NCI-H1930 (cell line): ENCODE measurements around the gene HS6ST3.

ENCODE experiments used
- DNase-seq, 2 experiments: peaks; one replicate each; lab custom pipeline; 2025; lab: John Stamatoyannopoulos, UW

HS6ST3 gene

DNA sequence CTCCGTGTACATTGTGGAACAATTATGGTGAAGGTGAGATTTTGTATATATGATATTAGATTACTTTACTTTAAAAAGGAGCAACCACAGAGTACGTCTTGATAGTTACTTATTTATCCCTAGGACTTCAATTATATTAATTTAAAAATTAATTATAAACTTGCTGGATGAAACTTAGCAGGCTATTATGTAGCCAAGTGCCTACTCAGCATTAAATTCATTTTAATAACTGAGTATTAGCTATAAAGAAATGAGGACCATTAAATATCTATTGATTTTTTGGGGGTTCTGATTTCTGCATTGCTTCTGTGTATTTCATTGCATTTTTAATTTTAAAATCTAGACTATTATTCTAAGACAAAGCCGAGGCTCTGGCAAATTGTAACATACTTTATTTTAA lies 109.4 kb downstream of the HS6ST3 start:
- no peak for DNase-seq

DNA sequence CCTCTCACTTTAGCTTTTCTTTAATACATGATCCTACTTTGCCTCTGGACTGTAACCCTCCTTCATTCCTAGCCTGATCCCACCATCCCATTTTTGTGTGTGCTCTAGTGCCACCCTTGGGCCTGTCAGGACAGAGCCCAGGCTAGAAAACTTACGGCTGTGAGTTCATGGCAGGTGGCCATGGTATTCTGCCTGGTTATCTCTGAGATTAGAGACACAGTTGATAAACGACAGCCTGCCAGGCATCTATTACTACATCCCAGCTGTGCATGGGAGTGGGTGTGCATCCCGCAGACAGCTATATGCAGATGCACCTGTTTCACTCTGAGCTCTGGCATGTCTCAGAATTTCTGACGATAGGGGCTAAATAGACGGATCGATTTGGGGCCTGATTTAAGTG lies 110.9 kb downstream of the HS6ST3 start:
- DNase-seq, result no peak

DNA sequence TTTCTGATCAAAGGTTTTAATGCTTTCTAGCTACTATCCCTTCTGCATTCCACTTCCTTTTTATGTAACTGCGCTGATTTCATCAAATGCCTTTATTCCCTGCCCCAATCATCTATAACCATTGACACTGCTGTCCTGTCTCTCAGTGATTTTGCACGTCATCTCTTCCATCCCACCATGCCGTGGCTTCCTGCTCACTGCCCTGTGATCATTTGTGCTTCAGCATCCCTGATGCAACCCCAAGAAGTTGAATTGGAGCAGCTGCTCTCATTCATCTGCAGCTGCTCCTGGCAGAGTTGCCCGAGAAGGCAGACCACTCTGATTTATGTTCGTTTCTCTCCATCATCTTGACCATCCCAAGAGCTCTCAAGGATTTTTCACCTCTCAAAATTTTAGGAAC lies 112.4 kb downstream of the HS6ST3 start:
- DNase-seq, result no peak

DNA sequence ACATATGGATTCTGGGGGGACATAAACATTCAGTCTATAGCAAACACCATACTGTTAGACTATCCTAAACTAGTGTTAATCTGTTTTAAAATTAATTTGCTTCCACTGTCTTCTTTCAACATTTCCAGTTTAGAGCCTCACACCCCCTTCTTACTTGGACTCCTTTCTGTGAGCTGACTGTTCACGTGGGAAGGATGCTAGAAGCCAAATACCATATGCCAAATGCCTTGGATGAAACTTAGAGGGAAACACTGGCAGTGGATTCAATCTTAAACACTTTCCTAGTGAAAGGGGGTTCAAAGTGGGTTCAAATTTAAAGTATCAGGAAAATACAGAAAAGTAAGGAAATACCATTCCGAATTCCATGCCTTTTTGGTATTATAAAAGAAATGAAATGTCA lies 113.6 kb downstream of the HS6ST3 start:
- DNase-seq, result no peak

DNA sequence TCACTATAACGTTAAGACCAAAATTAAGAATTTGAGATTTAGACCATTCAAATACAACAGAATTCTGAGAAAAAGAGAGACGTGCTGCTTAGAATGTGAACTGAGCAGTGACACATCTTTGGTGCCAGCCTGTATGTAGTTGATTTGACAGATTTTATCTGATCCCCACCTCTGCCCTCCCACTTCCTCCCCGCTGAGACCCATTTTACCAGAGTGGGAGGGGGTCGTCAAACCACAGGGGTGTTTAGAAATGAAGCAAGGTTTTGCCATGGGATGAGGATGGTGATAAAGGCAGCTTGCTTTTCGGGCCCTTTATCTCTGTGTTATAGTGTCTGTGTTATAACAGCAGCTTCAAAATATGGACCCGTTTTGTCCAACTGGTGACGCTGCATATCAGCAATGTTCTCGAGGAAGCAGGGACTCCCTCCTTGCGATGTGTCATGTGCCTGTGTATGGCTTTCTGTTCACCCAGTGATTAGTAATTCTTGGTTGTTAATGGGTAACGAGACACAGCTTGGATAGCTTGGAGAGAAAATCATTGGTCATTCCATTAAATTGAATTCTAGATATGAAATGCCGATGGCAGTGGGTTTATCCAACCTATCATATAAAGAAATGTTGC lies 125.0 kb downstream of the HS6ST3 start:
- DNase-seq, result no peak

DNA sequence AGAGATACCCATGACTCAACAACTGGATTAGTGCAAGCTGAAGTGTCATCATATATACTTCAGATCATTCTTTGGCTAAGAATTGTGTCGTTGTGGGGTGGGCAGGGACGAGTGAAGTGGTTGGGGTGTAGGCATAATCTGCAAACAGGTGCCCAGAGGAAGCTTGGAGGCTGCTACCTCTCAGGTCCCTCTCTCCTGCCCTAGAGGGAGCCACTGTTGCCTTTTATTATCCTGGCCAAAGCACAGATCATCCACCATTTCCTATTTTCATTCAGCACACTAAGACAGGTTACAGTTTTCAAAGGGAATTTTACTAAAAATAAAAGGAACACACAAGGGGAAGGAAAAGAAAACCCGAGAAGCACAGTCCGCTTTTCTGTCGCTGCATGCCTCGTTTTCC lies 126.6 kb downstream of the HS6ST3 start:
- DNase-seq, result no peak

DNA sequence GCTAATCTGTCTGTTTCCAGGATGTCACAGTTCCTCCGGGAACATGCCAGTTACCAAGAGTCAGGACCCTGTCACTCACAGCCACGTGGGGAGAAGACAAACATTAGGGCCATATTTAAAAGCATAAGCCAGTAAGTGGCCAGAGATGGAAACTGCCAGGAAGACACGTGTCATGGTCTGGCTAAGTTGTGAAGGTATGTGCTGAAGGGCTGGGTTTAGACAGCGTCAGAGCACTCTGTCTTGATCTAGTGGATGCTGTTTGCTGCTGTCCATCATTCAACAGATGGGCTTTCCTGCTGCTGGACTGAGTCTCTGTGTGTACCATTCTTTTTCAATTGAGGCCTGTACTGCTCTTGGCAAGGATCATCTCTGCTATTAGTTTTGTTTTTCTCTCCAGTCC lies 128.6 kb downstream of the HS6ST3 start:
- DNase-seq, result no peak

DNA sequence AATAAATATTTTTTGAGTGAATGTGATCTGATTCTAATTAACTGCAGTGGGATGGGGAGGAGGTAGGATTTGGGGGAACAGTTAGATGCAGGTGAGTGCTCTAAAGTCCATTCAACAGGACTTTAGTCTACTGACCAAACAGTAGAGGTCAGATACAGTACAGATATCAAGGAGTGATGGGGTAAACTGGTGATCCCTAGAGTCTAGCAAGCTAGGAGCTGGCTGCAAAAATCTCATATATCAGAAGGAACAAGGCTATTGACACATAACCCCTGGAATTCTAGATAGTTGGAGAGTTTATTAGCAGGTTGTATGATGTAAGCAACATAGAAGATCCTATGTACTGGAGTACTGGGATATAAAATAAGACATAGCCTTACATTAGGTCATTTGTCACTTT lies 131.6 kb downstream of the HS6ST3 start:
- no peak for DNase-seq

DNA sequence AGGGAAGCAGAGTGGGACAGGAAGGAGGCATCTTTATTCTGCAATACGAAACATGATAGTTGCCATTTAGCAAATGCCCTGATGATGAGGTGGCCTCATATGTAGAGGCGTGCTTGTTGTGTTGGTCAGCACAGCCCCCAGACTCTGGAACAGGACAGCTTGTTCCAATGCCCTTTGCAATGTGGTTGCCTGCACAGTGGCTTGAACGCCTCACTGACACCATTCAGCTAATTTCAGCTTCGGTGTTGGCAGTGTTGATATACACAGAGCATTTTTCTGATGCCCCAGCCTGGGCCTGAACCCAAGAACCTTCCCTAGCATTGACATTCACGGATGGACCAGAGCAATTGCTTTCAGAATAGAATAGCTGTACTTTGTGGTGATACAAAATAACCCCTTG lies 133.3 kb downstream of the HS6ST3 start:
- DNase-seq, result no peak

DNA sequence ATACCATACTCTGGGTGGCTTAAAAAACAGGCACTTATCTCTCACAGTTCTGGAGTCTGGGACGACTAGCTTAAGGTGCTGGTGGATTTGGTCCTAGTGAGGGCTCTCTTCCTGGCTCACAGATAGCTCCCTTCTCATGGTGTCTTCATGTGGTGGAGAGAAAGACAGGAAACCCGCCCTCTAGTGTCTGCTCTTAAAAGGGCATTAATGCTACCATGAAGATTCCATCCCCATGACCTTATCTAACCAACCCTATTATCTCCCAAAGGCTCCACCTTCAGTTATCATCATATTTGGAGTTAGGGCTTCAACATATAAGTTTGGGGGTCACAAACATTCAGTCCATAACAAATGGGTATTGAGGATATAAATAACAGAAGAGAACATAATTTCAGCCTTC lies 139.4 kb downstream of the HS6ST3 start:
- DNase-seq, result peak in 1 of 2 experiments; percentile 5

DNA sequence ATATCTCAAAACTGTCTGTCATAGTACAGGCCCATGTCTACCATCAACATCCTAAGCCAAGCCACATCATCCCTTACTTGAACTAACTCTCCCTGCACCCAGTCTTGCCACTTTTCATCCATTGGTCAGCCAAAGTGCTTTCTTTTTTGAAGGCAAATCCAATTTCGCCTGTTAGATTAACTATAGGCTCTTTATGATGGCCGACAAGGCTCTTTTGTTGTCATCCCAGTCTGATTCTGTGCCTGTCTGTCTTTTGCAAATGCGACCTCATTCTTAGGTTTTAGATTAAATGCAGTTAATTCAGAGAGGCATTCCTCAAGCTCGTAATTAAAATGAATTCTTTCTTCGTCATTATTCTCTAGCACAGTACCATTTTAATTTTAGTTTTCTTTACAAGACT lies 148.3 kb downstream of the HS6ST3 start:
- DNase-seq, result no peak

DNA sequence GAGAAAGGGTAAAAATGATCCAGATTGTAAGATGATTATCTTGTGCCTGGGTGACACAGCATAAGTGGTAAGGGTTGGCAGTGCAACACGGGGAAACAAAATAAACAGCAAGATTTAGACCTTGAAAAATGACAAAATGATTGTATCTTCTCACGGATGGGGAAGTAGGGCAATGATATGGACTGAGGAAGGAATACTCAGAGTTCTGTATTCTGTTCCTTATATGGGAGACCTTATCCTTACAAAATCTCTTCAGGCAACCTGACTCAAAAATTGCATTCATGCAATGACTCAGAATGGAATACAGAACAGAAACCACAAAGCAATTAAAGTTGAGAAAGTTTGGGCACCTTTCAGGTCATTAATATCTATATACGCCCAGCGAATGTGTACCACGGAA lies 149.0 kb downstream of the HS6ST3 start:
- peak in 1 of 2 experiments; percentile 52 for DNase-seq

DNA sequence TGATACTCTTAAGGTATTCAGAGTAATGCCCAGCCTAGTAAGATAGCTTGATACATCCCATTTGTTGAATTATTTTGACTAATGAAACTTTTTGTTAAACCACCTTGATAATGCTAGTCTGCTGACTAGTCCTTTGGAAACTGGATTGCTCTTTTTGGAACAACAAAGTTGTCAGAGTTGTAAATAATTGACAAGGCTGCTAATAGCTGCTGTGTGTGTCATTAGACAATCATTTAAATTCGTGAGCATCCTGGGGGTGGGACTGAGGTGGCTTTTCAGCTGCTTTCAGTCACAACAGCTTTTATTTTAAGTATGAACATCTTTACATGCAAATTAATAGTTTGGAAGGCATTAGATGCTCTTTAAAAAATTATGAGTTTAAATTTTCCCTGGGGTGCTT lies 153.5 kb downstream of the HS6ST3 start:
- no peak for DNase-seq

DNA sequence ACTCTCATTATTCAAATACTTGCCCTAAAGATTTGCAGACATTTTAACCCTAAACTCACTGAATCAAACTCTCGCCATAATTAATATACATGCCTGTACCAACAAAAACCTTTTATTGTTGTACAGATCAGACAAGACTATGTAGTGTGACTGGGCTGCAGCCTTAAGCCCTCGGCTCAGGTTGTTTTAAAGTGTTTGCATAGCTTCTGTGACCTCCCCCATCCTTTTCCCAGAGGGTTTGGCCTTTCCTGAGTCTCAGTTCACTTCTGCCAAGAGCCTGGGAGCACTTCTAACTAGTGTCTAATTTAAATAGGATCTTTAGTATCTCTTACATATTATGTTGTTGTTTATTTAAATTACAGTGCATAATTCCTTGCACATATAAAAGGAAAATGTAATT lies 158.2 kb downstream of the HS6ST3 start:
- DNase-seq, result no peak

DNA sequence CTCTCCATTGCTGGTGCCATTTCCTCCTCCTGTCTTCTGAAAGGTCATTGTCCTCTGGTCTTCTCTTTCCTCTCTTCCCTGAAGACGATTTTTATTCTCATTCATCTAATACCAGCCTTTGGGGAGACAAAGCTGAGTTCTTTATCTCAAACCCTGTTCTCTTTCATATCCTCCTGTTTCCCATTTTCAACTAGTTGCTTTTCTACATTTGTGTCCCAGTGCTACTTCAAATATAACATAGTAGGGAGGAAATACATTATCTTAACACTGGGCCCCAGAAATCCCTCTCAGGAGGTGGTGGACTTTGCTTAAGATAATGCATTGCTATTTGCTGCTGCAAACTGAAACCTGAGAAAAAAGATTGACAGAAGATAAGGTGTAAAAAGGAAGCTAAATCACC lies 159.1 kb downstream of the HS6ST3 start:
- no peak for DNase-seq

DNA sequence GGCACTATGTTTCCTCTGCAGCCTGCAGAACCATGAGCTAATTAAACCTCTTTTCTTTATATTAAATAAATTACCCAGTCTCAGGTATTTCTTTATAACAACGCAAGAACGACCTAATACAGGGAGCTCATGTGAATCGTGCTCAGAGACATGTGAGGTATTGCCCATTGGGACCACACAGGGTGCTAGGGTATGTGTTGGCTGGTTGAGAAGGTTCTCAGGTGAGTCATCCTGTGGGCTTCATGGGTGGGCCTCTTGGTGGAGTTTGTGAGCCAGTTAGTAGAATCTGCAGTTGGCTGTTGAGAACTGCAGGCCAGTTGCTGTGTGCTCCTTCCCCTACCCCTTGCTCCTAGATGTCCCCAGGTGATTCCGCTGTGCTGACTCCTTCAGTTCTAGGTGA lies 163.0 kb downstream of the HS6ST3 start:
- no peak for DNase-seq

DNA sequence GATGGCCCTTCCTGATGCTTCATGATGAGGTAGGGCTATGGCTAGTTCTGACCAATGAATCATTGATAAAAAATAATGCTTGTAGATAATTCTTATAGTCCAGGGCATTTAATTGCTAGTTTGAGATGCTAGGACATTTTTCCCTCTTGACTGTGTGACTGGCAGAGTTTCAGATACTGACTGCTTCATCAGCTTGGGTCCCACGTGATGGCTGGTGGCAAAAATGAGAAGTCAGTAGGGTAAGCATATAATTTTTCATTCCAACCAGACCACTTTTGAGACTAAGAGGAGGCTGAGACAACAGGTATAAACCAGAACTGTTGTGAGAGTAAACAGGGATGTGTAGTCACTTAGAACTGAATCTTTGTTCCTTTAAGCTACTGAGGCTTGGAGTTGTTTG lies 183.3 kb downstream of the HS6ST3 start:
- DNase-seq, result no peak

DNA sequence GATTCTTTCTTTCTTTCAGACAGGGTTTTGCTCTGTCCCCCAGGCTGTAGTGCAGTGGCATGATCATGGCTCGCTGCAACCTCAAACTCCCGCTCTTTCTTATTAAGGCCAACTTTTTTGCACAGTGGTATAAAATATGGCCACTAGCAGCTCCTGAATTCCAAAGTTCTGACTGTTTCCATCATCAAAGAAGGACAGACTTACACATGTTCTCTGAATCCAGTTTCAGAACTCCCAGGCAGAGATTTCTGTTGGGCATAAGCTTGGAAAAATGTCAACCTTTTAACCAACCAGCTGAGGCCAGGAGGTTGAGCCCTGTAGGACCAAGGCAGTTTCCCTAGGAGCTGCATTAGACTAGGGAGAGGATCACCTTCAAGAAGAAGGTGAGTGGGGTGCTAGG lies 184.1 kb downstream of the HS6ST3 start:
- no peak for DNase-seq

DNA sequence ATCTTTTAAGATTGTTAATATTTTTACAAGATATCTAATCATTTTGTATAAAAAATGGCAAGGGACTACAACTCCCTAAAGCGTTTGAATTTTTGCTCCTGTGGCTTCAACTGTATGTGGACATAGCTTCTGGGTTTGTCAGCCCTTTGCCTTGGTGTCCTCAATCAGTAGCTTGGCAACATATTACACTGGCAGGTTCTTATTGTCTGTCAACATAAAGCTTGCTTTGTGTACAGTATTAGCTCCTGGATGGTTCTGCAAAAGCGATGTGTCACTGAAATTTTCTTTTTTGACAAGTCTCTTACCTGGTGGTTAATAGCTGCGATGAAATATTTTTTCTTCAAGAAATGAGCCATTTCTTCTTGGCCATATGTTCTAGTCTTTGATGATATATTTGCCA lies 190.0 kb downstream of the HS6ST3 start:
- DNase-seq, result peak; percentile 12 to 64

DNA sequence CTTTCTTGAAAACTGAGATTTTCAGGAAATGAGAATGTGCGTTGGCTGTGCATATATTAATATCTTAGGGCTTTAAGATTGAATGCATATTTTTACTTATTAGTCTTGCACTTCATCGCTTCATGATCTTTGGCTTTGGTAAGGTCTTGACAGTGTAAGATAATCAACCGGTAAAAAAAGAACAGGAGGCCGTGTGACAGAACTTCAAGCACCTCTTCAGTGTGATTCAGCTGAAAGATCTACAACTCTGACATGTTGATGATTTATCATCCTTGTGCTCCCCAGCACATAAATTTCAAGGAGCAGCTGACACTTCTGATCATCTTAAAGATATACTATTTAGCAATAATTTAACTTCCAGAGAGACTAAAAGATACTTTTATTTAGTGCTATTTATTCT lies 195.1 kb downstream of the HS6ST3 start:
- DNase-seq, result no peak

DNA sequence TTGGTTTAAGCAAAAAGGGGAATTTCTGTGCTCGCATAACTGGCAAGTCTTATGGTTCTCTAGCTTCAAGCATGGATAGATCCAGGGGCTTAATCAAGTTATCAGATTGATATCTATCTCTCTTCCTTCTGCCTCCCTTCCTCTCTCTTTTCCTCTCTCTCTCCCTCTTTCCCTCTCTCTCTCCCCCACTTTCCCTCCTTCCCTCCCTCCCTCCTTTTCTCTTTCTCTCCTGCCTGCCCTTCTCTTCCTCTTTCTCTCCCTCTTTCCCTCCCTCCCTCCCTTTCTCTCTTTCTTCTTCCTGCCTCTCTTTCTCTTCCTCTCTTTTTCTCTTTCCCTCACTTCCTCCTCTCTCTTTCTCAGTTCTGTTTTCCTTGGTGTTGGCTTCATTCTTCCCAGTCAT lies 195.8 kb downstream of the HS6ST3 start:
- DNase-seq, result no peak

DNA sequence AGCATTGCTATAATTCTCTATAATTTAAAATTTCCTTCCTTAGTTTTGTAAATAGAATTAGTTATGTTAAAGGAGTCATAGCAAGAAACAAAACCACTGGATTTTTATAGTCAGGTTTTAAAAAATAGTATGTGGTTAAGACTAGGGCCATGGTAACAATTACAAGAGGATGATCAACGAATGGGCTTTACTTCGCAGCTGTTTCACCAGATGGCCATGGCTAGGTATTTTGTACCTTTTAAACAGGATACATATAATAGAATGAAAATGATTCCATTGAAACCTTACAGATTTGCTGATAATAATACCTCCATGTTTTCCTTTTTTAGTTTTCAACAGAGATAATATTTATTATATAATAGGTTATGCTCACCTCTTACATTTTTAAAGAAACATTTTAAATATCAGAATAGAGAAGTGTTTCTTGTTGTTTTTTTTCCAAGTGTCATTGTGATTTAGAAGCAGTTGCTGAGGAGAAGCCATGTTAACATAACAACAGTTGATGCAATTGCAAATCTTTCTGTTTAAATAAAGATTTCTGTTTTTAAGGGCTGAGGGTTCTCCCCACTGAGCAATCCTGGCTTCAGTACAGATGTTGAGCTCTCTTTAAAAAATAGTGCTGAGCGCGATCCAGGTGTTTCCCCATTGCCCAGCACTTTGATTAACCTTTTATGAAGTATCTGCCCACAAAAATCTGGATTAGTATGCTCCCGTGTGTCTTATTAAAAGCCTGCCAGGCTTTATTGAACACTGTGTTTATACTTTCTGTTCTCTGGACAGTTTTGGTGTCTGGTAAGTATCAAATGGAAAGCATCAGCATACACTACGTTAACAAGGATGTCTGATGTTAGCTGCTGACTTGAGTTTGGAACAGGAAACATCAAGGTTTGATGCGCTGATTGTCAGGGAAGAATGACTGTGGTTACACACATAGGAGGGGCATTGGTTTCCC lies 205.3 kb downstream of the HS6ST3 start:
- DNase-seq, result no peak

DNA sequence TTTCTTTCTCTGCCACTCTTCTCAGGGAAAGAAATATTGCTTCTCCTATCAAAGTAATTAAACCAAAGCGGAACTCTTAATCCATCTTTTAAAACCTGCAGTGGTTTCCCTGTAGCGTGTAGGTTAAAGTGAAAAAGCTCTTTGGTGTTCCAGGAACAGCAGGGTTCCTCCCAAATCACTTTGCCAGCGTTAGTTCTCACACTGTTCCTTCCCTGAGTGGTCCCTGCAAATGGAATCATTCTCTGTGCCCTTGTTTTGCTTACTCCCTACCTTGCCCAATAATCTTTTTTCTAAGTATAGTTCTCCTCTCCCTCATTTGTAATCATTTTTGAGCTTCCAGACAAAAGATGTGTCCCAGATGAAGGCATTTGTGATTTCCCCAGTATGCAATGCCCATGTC lies 207.5 kb downstream of the HS6ST3 start:
- no peak for DNase-seq

DNA sequence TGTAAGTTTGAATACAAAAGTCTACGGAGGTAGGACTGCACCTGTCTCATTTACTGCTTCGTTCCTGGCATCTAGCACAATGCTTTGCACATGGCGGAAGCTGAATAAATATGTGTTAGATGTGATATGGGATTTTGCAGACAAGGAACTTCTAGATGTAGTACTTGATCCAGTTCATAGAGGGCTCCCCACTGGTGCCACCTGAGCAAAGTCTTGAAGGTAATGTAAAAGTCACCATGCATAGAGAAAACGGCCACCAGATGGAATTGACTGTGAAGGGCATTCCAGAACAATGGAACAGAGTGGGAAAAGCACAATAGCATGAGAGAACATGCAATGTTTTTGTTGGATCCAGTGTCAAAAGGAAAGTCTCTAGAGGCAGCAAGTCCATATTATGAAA lies 209.3 kb downstream of the HS6ST3 start:
- no peak for DNase-seq
